ENCODE results near the gene YWHAQ. TPM values are rescaled to one million over a fixed set of nuclear protein-coding genes. Genes with fewer than 3 reads are reported as not detected.
A peak's percentile ranks its signal among the peaks of the same experiment; 100 is the strongest.

YWHAQ gene
- total and polyA plus RNA-seq, 9 of the 15 experiments (the other 6 are each of a cell fraction or from before 2014, with no cell fraction given), result 63.1 to 359 (median 203) TPM

DNA sequence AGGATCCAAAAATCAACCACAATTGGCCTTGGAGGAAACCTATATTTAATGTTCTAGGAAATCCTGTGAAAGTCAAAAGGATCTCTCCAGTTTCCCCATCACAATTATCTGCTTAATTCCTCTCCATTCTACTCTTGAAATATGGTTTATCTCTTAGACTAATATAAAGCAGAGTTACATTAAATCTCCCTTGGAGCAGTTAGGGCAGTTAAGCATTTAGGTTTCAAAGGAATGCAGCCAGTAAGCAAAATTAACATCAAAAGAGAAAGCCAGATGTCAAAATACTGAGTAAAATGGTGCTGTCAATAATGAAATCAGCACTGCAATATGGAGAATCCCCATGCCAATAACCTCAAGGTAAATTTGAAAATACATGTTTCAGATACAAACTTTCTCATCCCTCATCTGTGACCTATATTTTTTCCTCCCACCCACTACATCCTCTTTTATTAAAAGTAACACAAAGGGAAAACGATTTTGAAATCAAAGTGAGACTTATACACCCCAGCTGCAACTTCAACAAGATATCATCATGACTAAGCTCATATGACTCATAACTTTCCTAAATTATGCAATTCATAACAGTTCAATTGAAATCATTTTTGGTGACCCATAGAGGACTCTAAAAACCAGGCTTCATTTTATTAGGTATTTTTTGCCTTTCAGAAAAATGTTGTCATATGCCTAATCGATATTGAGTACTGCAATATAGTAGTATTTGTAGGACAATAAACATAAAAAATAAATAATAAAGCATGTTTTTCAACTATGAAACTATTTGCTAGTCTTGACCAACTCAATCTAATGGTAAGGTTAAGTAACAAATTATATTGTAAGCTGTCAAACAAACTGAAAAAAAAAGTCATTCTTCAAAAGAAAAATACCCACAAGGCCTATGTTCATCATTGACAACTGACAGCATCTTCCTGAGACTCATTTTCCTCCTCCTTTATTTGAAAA, 78.3 kb downstream of the YWHAQ start (continued):
- TF ChIP-seq, protein P1, sequence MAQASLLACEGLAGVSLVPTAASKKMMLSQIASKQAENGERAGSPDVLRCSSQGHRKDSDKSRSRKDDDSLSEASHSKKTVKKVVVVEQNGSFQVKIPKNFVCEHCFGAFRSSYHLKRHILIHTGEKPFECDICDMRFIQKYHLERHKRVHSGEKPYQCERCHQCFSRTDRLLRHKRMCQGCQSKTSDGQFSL (CRISPR knock-in tag; IDR thresholded peaks at IDR 0.05), result no peak
- TF ChIP-seq, protein P1 (tag; IDR thresholded peaks at IDR 0.05), result no peak
- TF ChIP-seq, protein P2, sequence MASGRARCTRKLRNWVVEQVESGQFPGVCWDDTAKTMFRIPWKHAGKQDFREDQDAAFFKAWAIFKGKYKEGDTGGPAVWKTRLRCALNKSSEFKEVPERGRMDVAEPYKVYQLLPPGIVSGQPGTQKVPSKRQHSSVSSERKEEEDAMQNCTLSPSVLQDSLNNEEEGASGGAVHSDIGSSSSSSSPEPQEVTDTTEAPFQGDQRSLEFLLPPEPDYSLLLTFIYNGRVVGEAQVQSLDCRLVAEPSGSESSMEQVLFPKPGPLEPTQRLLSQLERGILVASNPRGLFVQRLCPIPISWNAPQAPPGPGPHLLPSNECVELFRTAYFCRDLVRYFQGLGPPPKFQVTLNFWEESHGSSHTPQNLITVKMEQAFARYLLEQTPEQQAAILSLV (tag; IDR thresholded peaks at IDR 0.05), result peak; percentile 73
- TF ChIP-seq, protein P3, sequence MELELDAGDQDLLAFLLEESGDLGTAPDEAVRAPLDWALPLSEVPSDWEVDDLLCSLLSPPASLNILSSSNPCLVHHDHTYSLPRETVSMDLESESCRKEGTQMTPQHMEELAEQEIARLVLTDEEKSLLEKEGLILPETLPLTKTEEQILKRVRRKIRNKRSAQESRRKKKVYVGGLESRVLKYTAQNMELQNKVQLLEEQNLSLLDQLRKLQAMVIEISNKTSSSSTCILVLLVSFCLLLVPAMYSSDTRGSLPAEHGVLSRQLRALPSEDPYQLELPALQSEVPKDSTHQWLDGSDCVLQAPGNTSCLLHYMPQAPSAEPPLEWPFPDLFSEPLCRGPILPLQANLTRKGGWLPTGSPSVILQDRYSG (tag; conservative IDR thresholded peaks at IDR 0.05; ENCODE audit: low read depth), result 0 out of 2 replicates have a peak, but pooled peaks have one; percentile 30
- peak; percentile 50; the same call in 1 of the 2 replicates for TF ChIP-seq SOX6 (IDR thresholded peaks at IDR 0.05)
- peak in 1 of 2 experiments; percentile 43; a peak in 1 of 4 replicates for TF ChIP-seq HDAC1 (IDR thresholded peaks at IDR 0.05)
- TF ChIP-seq, protein P4, sequence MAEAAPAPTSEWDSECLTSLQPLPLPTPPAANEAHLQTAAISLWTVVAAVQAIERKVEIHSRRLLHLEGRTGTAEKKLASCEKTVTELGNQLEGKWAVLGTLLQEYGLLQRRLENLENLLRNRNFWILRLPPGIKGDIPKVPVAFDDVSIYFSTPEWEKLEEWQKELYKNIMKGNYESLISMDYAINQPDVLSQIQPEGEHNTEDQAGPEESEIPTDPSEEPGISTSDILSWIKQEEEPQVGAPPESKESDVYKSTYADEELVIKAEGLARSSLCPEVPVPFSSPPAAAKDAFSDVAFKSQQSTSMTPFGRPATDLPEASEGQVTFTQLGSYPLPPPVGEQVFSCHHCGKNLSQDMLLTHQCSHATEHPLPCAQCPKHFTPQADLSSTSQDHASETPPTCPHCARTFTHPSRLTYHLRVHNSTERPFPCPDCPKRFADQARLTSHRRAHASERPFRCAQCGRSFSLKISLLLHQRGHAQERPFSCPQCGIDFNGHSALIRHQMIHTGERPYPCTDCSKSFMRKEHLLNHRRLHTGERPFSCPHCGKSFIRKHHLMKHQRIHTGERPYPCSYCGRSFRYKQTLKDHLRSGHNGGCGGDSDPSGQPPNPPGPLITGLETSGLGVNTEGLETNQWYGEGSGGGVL (CRISPR knock-in tag; IDR thresholded peaks at IDR 0.05), result no peak
- 0 out of 2 replicates have a peak, but pooled peaks have one; percentile 29 for TF ChIP-seq MTA1 (IDR thresholded peaks at IDR 0.05; ENCODE audit: borderline replicate concordance)
- no peak for TF ChIP-seq BRF1 (IDR thresholded peaks at IDR 0.05; ENCODE audit: borderline replicate concordance, extremely low read depth, insufficient read length)
- TF ChIP-seq HDGF (IDR thresholded peaks at IDR 0.05), result no peak
- TF ChIP-seq PML (IDR thresholded peaks at IDR 0.05; ENCODE audit: low read length), result no peak
- no peak for TF ChIP-seq HNRNPL (IDR thresholded peaks at IDR 0.05; ENCODE audit: low read depth, low read length)
- TF ChIP-seq, protein P5, sequence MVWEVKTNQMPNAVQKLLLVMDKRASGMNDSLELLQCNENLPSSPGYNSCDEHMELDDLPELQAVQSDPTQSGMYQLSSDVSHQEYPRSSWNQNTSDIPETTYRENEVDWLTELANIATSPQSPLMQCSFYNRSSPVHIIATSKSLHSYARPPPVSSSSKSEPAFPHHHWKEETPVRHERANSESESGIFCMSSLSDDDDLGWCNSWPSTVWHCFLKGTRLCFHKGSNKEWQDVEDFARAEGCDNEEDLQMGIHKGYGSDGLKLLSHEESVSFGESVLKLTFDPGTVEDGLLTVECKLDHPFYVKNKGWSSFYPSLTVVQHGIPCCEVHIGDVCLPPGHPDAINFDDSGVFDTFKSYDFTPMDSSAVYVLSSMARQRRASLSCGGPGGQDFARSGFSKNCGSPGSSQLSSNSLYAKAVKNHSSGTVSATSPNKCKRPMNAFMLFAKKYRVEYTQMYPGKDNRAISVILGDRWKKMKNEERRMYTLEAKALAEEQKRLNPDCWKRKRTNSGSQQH (CRISPR knock-in tag; IDR thresholded peaks at IDR 0.05), result 0 out of 2 replicates have a peak, but pooled peaks have one; percentile 22
- no peak for TF ChIP-seq TCF3 (CRISPR knock-in tag; IDR thresholded peaks at IDR 0.05)
- no peak for TF ChIP-seq YY1 (IDR thresholded peaks at IDR 0.05; ENCODE audit: borderline replicate concordance in 1 of 3, control insufficient read depth in 1 of 3, extremely low read depth in 1 of 3, insufficient read depth in 3 of 3, insufficient read length in 1 of 3, insufficient replicate concordance in 2 of 3, low read depth in 1 of 3, low read length in 2 of 3)

Data from K562 (cell line).